ENCODE results near the gene DNHD1. TPM values are rescaled to one million over a fixed set of nuclear protein-coding genes. Genes with fewer than 3 reads are reported as not detected.

Gene DNHD1
- total and polyA plus RNA-seq, 9 of the 15 experiments (the other 6 are each of a cell fraction or from before 2014, with no cell fraction given): 0.82 to 9.7 (median 3.8) TPM

DNA sequence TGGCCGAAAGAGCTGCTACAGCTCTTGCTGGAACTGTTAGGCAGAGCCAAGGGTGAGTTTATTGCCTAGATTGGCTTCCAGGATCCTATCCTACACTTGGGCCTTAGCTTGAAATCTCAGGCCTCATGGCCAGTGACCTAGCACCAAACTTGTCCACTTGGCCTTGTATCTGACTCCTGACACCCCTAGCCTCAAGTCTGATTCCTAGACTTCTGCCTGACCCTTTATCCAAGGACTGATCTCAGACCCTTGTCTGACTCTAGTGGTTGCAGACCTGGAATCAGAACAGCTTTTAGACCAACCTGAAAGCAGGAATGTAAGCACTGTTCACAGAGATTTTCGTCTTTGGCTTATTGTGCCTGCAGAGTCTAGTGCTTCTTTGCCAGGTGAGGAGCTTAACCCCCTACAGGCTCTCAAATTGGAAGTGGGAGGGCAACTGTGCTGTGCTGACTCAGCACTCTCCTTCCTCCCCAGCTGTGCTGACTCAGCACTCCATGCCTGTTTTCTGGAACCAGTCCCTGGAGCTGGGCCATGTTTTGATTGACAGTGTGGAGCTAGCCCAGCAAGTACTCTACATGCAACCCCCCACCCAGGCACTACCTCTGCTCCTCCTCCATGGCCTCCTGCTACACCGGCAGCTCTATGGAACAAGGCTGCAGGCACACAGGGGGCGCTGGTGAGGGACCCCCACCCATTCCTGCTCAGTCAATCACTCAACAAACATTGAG lies 71.3 kb downstream of the DNHD1 start (continued):
- TF ChIP-seq, protein P1, sequence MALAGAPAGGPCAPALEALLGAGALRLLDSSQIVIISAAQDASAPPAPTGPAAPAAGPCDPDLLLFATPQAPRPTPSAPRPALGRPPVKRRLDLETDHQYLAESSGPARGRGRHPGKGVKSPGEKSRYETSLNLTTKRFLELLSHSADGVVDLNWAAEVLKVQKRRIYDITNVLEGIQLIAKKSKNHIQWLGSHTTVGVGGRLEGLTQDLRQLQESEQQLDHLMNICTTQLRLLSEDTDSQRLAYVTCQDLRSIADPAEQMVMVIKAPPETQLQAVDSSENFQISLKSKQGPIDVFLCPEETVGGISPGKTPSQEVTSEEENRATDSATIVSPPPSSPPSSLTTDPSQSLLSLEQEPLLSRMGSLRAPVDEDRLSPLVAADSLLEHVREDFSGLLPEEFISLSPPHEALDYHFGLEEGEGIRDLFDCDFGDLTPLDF (CRISPR knock-in tag; IDR thresholded peaks at IDR 0.05): no peak
- TF ChIP-seq CHD4 (IDR thresholded peaks at IDR 0.05; ENCODE audit: insufficient read depth, insufficient replicate concordance, low read depth, low read length, poor library complexity, severe bottlenecking): no peak
- no peak for TF ChIP-seq CBX2 (IDR thresholded peaks at IDR 0.05; ENCODE audit: insufficient read depth, low read length, poor library complexity, severe bottlenecking)
- TF ChIP-seq, protein P2, sequence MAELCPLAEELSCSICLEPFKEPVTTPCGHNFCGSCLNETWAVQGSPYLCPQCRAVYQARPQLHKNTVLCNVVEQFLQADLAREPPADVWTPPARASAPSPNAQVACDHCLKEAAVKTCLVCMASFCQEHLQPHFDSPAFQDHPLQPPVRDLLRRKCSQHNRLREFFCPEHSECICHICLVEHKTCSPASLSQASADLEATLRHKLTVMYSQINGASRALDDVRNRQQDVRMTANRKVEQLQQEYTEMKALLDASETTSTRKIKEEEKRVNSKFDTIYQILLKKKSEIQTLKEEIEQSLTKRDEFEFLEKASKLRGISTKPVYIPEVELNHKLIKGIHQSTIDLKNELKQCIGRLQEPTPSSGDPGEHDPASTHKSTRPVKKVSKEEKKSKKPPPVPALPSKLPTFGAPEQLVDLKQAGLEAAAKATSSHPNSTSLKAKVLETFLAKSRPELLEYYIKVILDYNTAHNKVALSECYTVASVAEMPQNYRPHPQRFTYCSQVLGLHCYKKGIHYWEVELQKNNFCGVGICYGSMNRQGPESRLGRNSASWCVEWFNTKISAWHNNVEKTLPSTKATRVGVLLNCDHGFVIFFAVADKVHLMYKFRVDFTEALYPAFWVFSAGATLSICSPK (IDR thresholded peaks at IDR 0.05; ENCODE audit: borderline replicate concordance): no peak
- no peak for TF ChIP-seq CEBPB (tag; IDR thresholded peaks at IDR 0.05)
- no peak for TF ChIP-seq MBD2 (IDR thresholded peaks at IDR 0.05; ENCODE audit: borderline replicate concordance, low read depth)
- no peak for TF ChIP-seq NR2F6 (CRISPR knock-in tag; IDR thresholded peaks at IDR 0.05)
- no peak for TF ChIP-seq ZNF217 (CRISPR knock-in tag; IDR thresholded peaks at IDR 0.05)
- no peak for TF ChIP-seq SRSF7 (optimal IDR thresholded peaks at IDR 0.05; ENCODE audit: low read depth, low read length)
- no peak for TF ChIP-seq ZKSCAN8 (CRISPR knock-in tag; IDR thresholded peaks at IDR 0.05)
- TF ChIP-seq KAT2B (IDR thresholded peaks at IDR 0.05; ENCODE audit: low read depth, low read length): no peak
- TF ChIP-seq, protein P3, sequence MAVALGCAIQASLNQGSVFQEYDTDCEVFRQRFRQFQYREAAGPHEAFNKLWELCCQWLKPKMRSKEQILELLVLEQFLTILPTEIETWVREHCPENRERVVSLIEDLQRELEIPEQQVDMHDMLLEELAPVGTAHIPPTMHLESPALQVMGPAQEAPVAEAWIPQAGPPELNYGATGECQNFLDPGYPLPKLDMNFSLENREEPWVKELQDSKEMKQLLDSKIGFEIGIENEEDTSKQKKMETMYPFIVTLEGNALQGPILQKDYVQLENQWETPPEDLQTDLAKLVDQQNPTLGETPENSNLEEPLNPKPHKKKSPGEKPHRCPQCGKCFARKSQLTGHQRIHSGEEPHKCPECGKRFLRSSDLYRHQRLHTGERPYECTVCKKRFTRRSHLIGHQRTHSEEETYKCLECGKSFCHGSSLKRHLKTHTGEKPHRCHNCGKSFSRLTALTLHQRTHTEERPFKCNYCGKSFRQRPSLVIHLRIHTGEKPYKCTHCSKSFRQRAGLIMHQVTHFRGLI (CRISPR knock-in tag; IDR thresholded peaks at IDR 0.05): no peak
- TF ChIP-seq KLF13 (tag; IDR thresholded peaks at IDR 0.05; ENCODE audit: borderline replicate concordance, low read depth): no peak
- no peak for TF ChIP-seq BCL6 (CRISPR knock-in tag; IDR thresholded peaks at IDR 0.05)
- no peak for TF ChIP-seq SP2 (IDR thresholded peaks at IDR 0.05; ENCODE audit: extremely low read depth, low read depth, low read length, poor library complexity, severe bottlenecking)
- TF ChIP-seq, protein P4, sequence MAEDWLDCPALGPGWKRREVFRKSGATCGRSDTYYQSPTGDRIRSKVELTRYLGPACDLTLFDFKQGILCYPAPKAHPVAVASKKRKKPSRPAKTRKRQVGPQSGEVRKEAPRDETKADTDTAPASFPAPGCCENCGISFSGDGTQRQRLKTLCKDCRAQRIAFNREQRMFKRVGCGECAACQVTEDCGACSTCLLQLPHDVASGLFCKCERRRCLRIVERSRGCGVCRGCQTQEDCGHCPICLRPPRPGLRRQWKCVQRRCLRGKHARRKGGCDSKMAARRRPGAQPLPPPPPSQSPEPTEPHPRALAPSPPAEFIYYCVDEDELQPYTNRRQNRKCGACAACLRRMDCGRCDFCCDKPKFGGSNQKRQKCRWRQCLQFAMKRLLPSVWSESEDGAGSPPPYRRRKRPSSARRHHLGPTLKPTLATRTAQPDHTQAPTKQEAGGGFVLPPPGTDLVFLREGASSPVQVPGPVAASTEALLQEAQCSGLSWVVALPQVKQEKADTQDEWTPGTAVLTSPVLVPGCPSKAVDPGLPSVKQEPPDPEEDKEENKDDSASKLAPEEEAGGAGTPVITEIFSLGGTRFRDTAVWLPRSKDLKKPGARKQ (CRISPR knock-in tag; IDR thresholded peaks at IDR 0.05): no peak
- TF ChIP-seq COPS2 (conservative IDR thresholded peaks at IDR 0.05): no peak
- TF ChIP-seq THRAP3 (IDR thresholded peaks at IDR 0.05; ENCODE audit: borderline replicate concordance): no peak
- TF ChIP-seq GABPA (tag; conservative IDR thresholded peaks at IDR 0.05; ENCODE audit: low read depth): no peak
- TF ChIP-seq KDM4B (IDR thresholded peaks at IDR 0.05; ENCODE audit: borderline replicate concordance in 2 of 2, low read depth in 1 of 2): no peak
- no peak for TF ChIP-seq MCM2 (IDR thresholded peaks at IDR 0.05; ENCODE audit: low read depth)
- no peak for TF ChIP-seq HNRNPH1 (optimal IDR thresholded peaks at IDR 0.05; ENCODE audit: low read depth, low read length)
